ENCODE results near the gene HTR4. TPM values are rescaled to one million over a fixed set of nuclear protein-coding genes. Genes with fewer than 3 reads are reported as not detected.

The HTR4 gene
- total RNA-seq, 1 experiment from 2014 or later = not detected

DNA sequence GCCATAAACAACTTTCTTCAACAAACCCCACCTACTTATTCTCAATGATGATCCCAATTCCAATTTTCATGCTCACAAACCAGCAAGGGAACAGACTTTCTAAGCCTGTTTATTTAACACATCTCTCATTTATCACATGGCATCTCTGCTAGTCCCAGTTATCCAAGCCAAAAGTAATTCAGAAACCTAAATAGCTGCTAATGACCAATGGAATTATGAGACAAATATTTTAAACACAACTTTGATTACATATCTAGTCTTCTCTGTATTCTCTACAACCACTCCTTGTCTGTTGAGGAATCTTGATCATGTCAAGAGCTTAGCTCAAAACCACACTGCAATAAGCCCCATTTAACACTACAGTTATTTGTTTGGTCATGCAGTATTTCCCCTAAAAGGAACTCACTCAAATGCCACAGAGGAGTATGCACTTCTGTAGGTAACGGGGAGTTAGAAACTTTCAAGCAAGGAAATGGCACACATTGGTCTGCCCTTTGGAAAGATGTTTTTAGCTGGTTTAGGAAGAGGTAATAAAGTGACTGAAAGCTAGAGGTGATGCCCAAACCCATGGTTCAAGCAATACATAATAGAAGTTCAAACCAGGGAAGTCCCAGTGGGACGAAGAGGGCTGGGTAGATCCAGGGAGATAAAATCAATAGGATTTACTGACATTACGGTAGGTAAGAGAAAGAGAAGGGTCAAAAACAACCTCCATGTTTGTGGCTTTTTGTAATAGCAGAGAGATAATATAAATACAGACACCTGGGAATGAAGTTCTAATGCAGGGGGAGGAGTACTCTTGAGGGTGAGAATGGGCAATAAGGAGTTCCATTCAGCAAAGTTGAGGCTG, 42.1 kb upstream of the HTR4 start:
- Mint-ChIP-seq H3K9me3 (0 out of 5 replicates have a peak, but pooled peaks cover 3 to 4% of the 10 kb centered on the region in 2 experiments), H3K4me1 (peaks cover 0 to 4% of the 10 kb centered on the region in 2 experiments; a peak in 1 of 4 replicates), H3K4me3 (no peak overlapping the region), H3K36me3 (ENCODE audit: insufficient read depth in 1 of 3, low read depth in 3 of 3) (no peaks in the 10 kb centered on the region; a peak in 1 of 7 replicates), H3K27me3 (ENCODE audit: low read depth) (no peaks in the 10 kb centered on the region), H3K27ac (no peak overlapping the region)
- Histone ChIP-seq H3K79me2 (ENCODE audit: insufficient read depth, low read length) (no peaks in the 10 kb centered on the region), H3T11ph (ENCODE audit: low read length) (no peak overlapping the region), H2BK5ac (ENCODE audit: insufficient read length, low read length) (no peak overlapping the region), H3K27me3 (ENCODE audit: insufficient read depth, low read length) (no peaks in the 10 kb centered on the region; the same call in 1 of the 2 replicates), H4K91ac (ENCODE audit: insufficient read length, low read depth, low read length) (no peak overlapping the region), H2BK15ac (ENCODE audit: low read depth, low read length) (no peak overlapping the region), H3K18ac (ENCODE audit: insufficient read length, low read depth, low read length) (no peak overlapping the region), H3K4me1 (ENCODE audit: insufficient read depth, low read length) (no peaks in the 10 kb centered on the region), H3K23me2 (ENCODE audit: insufficient read length, low read depth, low read length, poor library complexity, severe bottlenecking) (no peaks in the 10 kb centered on the region), H4K5ac (ENCODE audit: insufficient read length, low read depth, low read length) (no peak overlapping the region), H3K56ac (ENCODE audit: insufficient read length, low read depth, low read length) (no peak overlapping the region), H2AFZ (ENCODE audit: low read length) (no peak overlapping the region), H2BK12ac (ENCODE audit: insufficient read length, low read depth, low read length) (no peak overlapping the region), H4K8ac (replicated peaks; ENCODE audit: insufficient read length, low read depth, low read length) (no peak overlapping the region), H3K9me3 (ENCODE audit: control insufficient read depth, low read depth, low read length) (no peaks in the 10 kb centered on the region), H3K4ac (ENCODE audit: low read depth, low read length) (no peak overlapping the region), H3K79me1 (ENCODE audit: insufficient read depth, low read depth, low read length, poor library complexity, severe bottlenecking) (no peaks in the 10 kb centered on the region), H2AK5ac (ENCODE audit: insufficient read length, low read length) (no peak overlapping the region), H2BK120ac (ENCODE audit: low read depth, low read length, poor library complexity, severe bottlenecking) (no peak overlapping the region), H3K23ac (ENCODE audit: insufficient read length, low read depth, low read length) (no peak overlapping the region), H2BK20ac (ENCODE audit: low read depth, low read length, poor library complexity, severe bottlenecking) (no peak overlapping the region), H3K14ac (ENCODE audit: insufficient read depth, low read length) (no peak overlapping the region), H3K4me2 (ENCODE audit: insufficient read depth, insufficient read length, low read length) (no peak overlapping the region), H4K20me1 (ENCODE audit: control insufficient read depth, insufficient read depth, insufficient read length) (no peaks in the 10 kb centered on the region), H3K9ac (ENCODE audit: extremely low read depth, insufficient read length, low read length) (no peak overlapping the region), H3K27ac (ENCODE audit: insufficient read length, low read depth, low read length) (no peak overlapping the region)
- WGBS (ENCODE audit: extremely low coverage, insufficient read length, low lambda C conversion rate) = no CpG with 5 or more reads among the region's 3 CpGs
- TF ChIP-seq, protein P1, sequence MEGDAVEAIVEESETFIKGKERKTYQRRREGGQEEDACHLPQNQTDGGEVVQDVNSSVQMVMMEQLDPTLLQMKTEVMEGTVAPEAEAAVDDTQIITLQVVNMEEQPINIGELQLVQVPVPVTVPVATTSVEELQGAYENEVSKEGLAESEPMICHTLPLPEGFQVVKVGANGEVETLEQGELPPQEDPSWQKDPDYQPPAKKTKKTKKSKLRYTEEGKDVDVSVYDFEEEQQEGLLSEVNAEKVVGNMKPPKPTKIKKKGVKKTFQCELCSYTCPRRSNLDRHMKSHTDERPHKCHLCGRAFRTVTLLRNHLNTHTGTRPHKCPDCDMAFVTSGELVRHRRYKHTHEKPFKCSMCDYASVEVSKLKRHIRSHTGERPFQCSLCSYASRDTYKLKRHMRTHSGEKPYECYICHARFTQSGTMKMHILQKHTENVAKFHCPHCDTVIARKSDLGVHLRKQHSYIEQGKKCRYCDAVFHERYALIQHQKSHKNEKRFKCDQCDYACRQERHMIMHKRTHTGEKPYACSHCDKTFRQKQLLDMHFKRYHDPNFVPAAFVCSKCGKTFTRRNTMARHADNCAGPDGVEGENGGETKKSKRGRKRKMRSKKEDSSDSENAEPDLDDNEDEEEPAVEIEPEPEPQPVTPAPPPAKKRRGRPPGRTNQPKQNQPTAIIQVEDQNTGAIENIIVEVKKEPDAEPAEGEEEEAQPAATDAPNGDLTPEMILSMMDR (conservative IDR thresholded peaks at IDR 0.05) = no peak
- DNase-seq = no peak
